SJSA1 (cell line): ENCODE measurements around the gene LGALS9B. TPM values are rescaled to one million over a fixed set of nuclear protein-coding genes. Genes with fewer than 3 reads are reported as not detected.
"Not testable (repeated sequence)": the region's sequence is repeated elsewhere in the genome, so short reads cannot be mapped to it uniquely, and the experiment has no call there.

Experiments used
- DNase-seq, 2 experiments: peaks; one replicate each; pipeline ENCODE4 v3.0.0-alpha.2; 2015 to 2020; ENCODE audit warnings: low spot score in 2 of 2, low read depth in 1 of 2
- H3K27ac ChIP-seq: fragments of 250-450 bp; sonication (Bioruptor Pico); 2 replicates; pipeline ENCODE4 v1.5.1; 2020; ENCODE audit warnings: mild to moderate bottlenecking, moderate library complexity
- H3K27me3 ChIP-seq: fragments of 250-450 bp; sonication (Bioruptor Pico); replicated peaks from 2 replicates; pipeline ENCODE4 v1.5.1; 2020; ENCODE audit warnings: mild to moderate bottlenecking, moderate library complexity
- H3K36me3 ChIP-seq: fragments of 250-450 bp; sonication (Bioruptor Pico); 2 replicates; pipeline ENCODE4 v1.5.1; 2020; ENCODE audit warnings: mild to moderate bottlenecking
- H3K4me1 ChIP-seq: fragments of 250-450 bp; sonication (Bioruptor Pico); replicated peaks from 2 replicates; pipeline ENCODE4 v1.6.1; 2021; ENCODE audit warnings: mild to moderate bottlenecking
- H3K4me3 ChIP-seq: fragments of 250-450 bp; sonication (Bioruptor Pico); 2 replicates; pipeline ENCODE4 v1.5.1; 2020; ENCODE audit warnings: mild to moderate bottlenecking
- H3K9me3 ChIP-seq: fragments of 250-450 bp; sonication (Bioruptor Pico); replicated peaks from 2 replicates; pipeline ENCODE4 v1.5.1; 2020; ENCODE audit warnings: mild to moderate bottlenecking
- total RNA-seq: library from RNA; depleted of rRNA; stranded (reverse); fragments of >200 nt; shearing (Covaris generic); gene quantifications from 2 replicates; pipeline ENCODE4 v1.2.3, GENCODE V29; 2014; rRNA removed

LGALS9B gene
- total RNA-seq, result not detected in 2 replicates

DNA sequence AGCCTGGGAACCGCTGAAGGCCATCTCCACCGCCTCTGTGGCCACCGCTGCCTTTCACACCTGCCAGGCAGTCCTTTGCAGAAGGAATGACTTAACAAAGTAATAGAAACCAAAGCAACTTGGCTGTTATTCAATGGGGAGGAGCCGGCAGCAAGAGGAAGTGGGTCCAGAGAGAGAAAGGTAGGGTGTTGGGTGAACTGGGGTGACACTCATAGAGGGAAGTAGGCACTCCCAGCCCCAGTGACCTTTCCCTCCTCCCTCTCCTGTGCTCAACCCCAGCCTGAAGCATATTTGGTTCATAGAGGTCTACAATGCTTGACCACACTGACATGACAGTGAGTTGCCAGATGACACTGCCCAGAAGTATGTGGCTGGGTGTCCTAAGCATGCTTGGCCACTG, at the start of gene LGALS9B:
Gene LGALS9B (minus strand): TSS at position 93 of the 400 bp plus-strand sequence. CDS start 69 bp downstream, at position 24.
- not testable (repeated sequence) for H3K9me3 ChIP-seq, H3K27ac ChIP-seq, DNase-seq, H3K36me3 ChIP-seq, H3K4me1 ChIP-seq, H3K27me3 ChIP-seq, H3K4me3 ChIP-seq

DNA sequence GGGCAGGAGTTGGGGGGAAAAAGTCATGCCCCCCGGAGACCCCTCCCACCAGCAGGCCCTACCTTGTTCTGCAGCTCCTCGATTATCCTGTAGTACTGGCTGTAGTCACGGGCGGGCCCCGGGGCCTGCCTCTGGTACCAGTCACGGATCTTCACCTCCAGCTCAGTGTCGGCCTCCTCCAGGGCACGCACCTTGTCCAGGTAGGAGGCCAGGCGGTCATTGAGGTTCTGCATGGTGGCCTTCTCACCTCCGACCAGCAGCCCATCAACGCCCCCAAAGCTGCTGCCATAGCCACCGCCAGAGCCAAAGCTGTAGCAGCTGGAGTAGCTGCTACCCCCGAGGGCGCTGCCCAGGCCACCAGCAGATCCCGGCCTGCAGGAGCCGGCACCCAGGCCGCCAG, 49.6 kb upstream of the LGALS9B start:
- H3K27me3 ChIP-seq, H3K4me1 ChIP-seq, H3K36me3 ChIP-seq, H3K27ac ChIP-seq, H3K9me3 ChIP-seq, DNase-seq, H3K4me3 ChIP-seq: not testable (repeated sequence)

DNA sequence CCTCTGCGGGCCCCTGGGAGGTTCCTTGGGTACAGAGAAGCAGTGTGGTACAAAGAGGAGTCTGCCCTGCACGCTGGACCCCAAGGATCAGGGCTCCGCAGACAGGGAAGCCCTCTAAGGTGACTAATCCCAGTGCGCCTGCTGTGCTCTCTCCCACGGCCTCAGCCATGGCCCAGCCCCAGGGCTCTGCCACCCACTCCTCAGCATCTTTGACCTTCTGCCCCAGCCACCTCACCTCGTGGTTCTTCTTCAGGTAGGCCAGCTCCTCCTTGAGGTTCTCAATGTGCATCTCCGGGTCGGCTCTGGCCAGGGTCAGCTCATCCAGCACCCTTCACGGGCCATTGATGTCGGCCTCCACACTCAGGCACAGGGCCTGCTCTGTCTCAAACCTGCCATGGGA, 47.8 kb upstream of the LGALS9B start:
- not testable (repeated sequence) for H3K4me1 ChIP-seq, H3K27me3 ChIP-seq, H3K36me3 ChIP-seq, DNase-seq, H3K27ac ChIP-seq, H3K9me3 ChIP-seq, H3K4me3 ChIP-seq

DNA sequence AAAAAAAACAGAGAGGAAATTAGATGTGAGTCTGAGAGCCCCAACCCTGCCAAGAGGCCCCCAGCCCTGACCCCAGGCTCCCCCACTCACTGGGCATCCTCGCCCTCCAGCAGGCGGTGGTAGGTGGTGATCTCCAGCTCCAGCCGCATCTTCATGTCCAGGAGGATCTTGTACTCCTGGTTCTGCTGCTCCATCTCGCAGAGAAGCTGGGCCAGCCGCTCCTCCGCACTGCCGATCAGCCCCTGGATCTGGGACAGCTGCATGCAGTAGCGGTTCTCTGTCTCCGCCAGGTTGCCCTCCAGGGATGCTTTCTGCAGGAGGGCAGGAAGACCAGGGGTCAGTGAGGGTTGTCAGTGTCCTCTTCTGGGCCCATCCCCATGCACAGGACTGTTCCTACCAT, 46.2 kb upstream of the LGALS9B start:
- not testable (repeated sequence) for DNase-seq, H3K4me1 ChIP-seq, H3K4me3 ChIP-seq, H3K27me3 ChIP-seq, H3K9me3 ChIP-seq, H3K36me3 ChIP-seq, H3K27ac ChIP-seq

DNA sequence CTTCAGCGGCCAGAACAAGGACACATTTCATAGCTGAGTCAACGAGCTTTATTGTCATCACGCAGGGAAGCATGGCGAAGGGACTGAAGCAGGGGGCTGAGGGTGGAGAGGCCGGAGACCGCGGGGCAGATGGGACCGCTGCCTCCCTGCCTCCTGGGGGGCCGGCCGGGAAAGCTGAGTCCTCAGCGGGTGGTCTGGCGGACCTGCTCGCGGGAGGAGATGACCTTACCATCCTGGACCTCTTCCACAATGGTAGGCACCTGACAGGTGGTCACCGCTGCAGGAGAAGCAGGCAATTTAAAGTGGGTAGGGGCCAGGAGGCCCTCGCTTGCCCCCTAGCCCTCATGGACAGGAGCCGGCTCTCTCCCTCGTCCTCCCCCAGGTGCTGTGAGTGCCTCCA, 45.0 kb upstream of the LGALS9B start:
- not testable (repeated sequence) for H3K9me3 ChIP-seq, H3K4me1 ChIP-seq, H3K27ac ChIP-seq, H3K27me3 ChIP-seq, H3K4me3 ChIP-seq, DNase-seq, H3K36me3 ChIP-seq

DNA sequence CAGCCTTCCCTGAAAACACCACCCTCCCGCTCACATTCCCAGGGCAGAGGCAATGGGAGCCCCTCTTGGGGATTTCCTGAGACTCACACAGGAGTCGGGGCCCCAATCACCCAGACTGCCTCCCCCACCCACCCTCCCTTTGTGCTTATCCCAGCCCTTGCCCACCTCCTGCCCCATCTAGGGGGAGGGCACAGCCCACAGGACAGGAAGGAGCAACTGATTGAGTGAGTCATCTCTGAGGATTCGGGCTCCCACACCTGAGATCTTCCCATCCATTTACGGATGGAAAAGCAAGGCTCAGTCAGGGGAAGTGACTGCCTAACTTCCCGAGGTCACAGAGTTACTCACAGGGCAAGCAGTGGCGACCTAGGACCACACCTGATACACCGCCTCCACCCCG, 44.4 kb upstream of the LGALS9B start:
- H3K4me1 ChIP-seq, DNase-seq, H3K4me3 ChIP-seq, H3K27me3 ChIP-seq, H3K27ac ChIP-seq, H3K9me3 ChIP-seq, H3K36me3 ChIP-seq: not testable (repeated sequence)

DNA sequence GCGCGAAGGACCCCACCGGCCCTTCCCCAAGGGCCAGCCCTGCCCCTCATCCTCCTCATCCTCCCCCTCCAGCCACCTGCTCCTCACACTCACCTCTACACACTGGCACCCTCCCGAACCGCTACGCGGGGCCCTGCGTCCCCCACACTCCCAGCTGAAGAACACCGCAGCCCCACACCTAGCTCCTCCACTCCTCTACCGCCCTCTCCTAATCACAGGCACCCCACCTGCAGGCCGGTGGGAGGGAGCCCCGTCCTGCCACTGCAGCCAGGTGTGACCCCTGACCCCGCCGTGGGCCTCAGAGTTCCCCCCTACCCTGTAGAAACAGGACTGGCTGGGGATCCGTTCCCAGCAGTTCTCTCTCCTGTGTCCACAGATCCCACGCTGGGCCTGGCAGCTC, 38.0 kb upstream of the LGALS9B start:
- not testable (repeated sequence) for H3K9me3 ChIP-seq, H3K4me3 ChIP-seq, DNase-seq

DNA sequence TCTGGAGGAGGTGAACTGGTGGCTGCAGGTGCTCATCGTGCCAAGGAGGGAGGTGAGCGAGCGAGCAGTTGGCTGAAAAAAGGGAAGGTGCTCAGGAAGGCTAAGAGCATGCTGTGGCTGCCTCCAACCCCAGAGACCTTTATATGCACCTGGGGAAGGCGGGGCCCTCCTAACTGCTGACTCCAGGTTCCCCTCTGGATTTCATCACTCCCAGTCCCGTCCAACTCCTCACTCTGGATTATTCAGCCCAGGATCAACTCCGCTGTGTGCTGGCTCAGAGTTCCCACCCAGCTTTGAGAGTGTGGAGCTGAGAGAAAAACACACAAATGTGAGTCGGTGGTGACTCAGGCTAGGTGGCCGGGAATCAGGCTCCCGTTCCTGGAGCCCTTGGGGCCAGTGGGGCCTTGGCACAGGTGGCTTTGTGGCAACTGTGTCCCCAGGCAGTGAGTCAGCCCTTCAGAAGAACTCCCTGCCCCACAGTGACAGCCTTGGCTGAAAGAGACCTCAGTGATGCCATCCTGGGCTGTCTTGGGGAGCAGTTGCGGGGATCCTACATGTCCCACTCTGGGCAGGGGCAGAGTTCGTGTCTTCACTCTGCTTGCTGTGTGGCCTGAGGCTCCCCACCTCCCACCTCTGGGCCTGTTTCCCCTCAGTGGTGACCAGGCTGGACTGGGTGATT, 37.2 kb upstream of the LGALS9B start:
- DNase-seq, H3K27me3 ChIP-seq, H3K36me3 ChIP-seq, H3K9me3 ChIP-seq, H3K4me1 ChIP-seq, H3K4me3 ChIP-seq, H3K27ac ChIP-seq: not testable (repeated sequence)

More for the DNA sequence above, 38.0 kb upstream of the LGALS9B start:
- not testable (repeated sequence) for H3K27me3 ChIP-seq, H3K36me3 ChIP-seq, H3K4me1 ChIP-seq, H3K27ac ChIP-seq

DNA sequence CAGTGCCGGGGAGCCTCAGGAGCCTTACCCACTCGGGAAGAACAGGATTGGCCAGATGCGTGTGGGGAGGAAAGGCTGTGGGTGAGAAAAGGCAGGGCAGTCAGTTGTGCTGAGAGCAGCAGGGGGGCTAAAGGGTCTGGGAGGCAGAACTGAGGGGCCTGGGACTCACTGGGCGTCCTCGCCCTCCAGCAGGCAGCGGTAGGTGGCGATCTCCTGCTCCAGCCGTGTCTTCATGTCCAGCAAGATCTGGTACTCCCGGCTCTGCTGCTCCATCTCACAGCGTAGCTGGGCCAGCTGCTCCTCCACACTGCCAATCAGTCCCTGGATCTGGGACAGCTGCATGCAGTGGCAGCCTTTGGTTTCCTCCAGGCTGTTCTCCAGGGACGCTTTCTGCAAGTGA, 34.6 kb upstream of the LGALS9B start:
- H3K36me3 ChIP-seq, H3K27ac ChIP-seq, H3K9me3 ChIP-seq, DNase-seq, H3K4me1 ChIP-seq, H3K27me3 ChIP-seq, H3K4me3 ChIP-seq: not testable (repeated sequence)

DNA sequence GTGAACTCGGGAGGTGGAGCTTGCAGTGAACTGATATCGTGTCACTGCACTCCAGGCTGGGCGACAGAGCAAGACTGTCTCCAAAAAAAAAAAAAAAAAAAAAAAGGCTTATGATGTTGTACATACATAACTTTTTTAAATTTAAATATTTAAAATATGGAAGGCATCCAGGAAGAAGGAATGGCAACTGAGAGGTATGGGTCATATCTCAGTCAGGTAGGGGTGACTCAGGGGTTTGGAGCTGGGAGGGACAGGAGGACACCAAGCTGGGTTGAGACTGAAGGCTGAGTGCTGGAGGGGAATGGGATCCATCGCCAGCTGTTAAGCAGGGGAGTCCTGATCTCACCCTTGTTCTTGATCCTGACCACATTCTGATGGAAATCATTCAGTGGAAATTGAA, 33.0 kb upstream of the LGALS9B start:
- H3K9me3 ChIP-seq, H3K27ac ChIP-seq, H3K4me1 ChIP-seq, H3K4me3 ChIP-seq, DNase-seq, H3K27me3 ChIP-seq, H3K36me3 ChIP-seq: not testable (repeated sequence)

DNA sequence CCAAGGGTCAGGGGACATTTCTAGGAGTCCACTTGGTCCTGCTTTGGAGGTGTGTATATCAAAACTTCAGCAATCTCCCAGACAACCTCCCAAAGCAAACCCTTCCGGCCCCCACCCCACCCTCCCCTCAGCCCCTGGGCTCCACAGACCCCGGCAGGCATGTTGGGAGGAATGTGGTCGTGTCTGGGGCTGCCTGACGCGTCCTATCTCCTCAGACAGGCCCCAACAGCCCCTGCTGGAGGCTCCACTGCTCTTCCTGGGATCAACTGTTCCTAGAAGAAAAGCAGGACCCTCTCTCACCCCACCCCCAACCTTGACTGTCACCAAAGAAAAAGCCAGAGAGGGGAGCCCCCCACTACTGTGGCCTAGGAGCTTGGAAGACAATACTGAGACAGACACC, 28.1 kb upstream of the LGALS9B start:
- not testable (repeated sequence) for H3K27ac ChIP-seq, H3K4me3 ChIP-seq, H3K9me3 ChIP-seq, DNase-seq, H3K27me3 ChIP-seq, H3K36me3 ChIP-seq, H3K4me1 ChIP-seq

DNA sequence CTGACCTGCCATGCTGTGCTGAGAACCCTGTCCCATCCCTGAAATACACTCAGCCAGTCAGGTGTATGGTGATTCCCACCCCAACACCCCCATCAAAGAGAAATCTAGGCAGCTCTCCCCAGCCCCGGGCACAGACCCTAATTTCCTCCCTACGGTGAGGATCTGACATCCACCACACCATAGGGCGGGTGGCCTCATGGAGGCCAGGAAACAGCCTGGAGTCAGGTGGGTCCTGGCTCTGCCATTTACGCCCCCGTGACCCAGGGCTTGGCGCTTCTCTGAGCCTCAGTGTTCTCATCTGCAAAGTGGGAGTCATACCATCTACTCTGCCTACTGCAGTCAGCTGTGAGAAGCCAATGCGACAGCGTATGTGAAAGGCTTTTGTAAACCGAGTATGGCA, 27.4 kb upstream of the LGALS9B start:
- H3K9me3 ChIP-seq, H3K36me3 ChIP-seq, H3K4me1 ChIP-seq, DNase-seq, H3K27ac ChIP-seq, H3K27me3 ChIP-seq, H3K4me3 ChIP-seq: not testable (repeated sequence)

DNA sequence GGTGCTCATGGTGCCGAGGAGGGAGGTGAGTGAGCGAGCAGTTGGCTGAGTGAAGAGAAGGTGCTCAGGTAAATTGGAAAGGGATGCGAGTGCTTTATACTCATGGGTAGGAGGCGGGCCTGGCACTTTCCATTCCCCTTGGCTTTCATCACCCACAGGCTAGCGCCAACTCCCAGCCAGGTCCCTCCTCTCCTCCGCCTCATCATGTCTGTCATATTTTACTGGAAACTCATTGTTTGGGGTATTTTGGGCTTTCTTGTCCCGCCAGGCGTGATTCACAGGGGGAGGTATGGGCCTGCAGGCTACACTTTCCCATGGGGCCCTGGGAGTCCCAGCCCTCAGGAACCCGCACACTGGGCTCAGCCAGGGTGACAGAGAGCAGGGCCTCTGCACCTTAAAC, 26.8 kb upstream of the LGALS9B start:
- H3K9me3 ChIP-seq, H3K36me3 ChIP-seq, H3K27ac ChIP-seq, H3K4me1 ChIP-seq, H3K4me3 ChIP-seq, DNase-seq, H3K27me3 ChIP-seq: not testable (repeated sequence)

DNA sequence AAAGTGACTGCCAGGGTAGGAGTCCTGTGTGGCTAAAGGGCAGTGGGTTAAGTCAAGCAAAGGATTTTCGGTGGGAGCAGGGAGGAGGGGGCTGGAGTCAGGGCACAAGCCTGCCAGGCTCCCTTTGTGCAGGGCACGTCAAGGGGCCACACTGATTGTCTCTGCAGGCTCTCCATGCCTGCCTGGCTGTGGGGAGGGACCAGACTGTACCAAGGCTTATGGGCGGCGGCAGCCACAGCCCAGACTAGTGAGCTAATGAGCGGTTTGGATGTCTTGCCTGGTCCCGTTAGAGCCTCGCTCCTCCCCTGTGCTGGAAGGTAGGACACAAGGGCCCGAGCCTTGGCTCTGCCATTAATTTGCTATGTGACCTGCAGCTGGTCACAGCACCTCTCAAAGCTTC, 25.6 kb upstream of the LGALS9B start:
- not testable (repeated sequence) for H3K27me3 ChIP-seq, H3K27ac ChIP-seq, DNase-seq, H3K4me3 ChIP-seq, H3K36me3 ChIP-seq, H3K9me3 ChIP-seq, H3K4me1 ChIP-seq

DNA sequence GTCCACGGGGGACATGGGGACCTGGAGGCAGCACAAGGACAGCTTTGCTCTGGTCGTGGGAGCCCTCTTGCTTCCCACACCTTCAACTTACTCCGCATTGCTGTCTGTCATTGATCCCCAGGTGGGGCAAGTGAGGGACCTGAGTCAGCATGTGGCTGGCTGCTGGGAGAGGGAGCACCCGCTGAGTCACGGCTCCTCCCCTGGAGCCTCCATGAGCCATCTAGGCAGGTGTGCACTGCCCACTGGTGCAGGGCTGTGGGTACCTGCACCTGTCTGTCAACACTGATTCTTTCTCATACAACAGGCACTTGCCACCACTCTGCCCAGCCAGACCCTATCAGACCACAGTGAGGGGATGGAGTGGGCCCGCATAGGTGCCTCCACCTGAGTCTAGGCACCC, 24.8 kb upstream of the LGALS9B start:
- H3K9me3 ChIP-seq, DNase-seq, H3K27ac ChIP-seq, H3K27me3 ChIP-seq, H3K4me1 ChIP-seq, H3K36me3 ChIP-seq, H3K4me3 ChIP-seq: not testable (repeated sequence)
